ENCODE measurements around the gene VARS1. TPM values are rescaled to one million over a fixed set of nuclear protein-coding genes. Genes with fewer than 3 reads are reported as not detected.

VARS1 gene
- polyA plus RNA-seq, 1 donor from 2014 or later: 83.0 TPM

- no peak within 1 kb of the TSS for H3K4me3 Mint-ChIP-seq
- H3K27ac Mint-ChIP-seq: peak within 1 kb of the TSS in 2 of 3 donors; percentile 35 to 46
Measured at GRCh38 chr6:31762356-31762755, 33.2 kb downstream of the VARS1 start, which contains the start of gene SAPCD1. SAPCD1 (plus strand) TSS chr6:31762656; CDS start chr6:31763055, 399 bp downstream.

GRCh38 chr6:31761343-31761742 is 34.2 kb downstream of the VARS1 start:
- Mint-ChIP-seq H3K36me3 (peaks cover 13% of the 10 kb centered on the region), H3K4me1 (peaks cover 0 to 1% (median 0%) of the 10 kb centered on the region in 3 donors), H3K27me3 (no peaks in the 10 kb centered on the region), H3K27ac (no peak overlapping the region), H3K4me3 (no peak overlapping the region), H3K9me3 (no peaks in the 10 kb centered on the region)

More at GRCh38 chr6:31762356-31762755, 33.2 kb downstream of the VARS1 start, which contains the start of gene SAPCD1:
- Mint-ChIP-seq H3K4me1 (peaks cover 0 to 1% (median 0%) of the 10 kb centered on the region in 3 donors), H3K36me3 (peaks cover 13% of the 10 kb centered on the region), H3K9me3 (no peaks in the 10 kb centered on the region), H3K27me3 (no peaks in the 10 kb centered on the region)

- peaks cover 13% of the 10 kb centered on the region for H3K36me3 Mint-ChIP-seq
- no peak overlapping the region for H3K4me3 Mint-ChIP-seq
- H3K27me3 Mint-ChIP-seq: no peaks in the 10 kb centered on the region
- no peaks in the 10 kb centered on the region for H3K9me3 Mint-ChIP-seq
- H3K27ac Mint-ChIP-seq: no peak overlapping the region
- peaks cover 0 to 1% (median 0%) of the 10 kb centered on the region in 3 donors for H3K4me1 Mint-ChIP-seq
Measured at GRCh38 chr6:31760790-31761189, 34.8 kb downstream of the VARS1 start.

GRCh38 chr6:31758281-31758680 is 37.3 kb downstream of the VARS1 start:
- Mint-ChIP-seq H3K27ac (no peak overlapping the region), H3K9me3 (no peaks in the 10 kb centered on the region), H3K36me3 (peaks cover 15% of the 10 kb centered on the region), H3K4me1 (peaks cover 0 to 1% (median 0%) of the 10 kb centered on the region in 3 donors), H3K27me3 (no peaks in the 10 kb centered on the region), H3K4me3 (no peak overlapping the region)

GRCh38 chr6:31752739-31753319 is 42.7 kb downstream of the VARS1 start:
- no peaks in the 10 kb centered on the region for H3K9me3 Mint-ChIP-seq
- H3K36me3 Mint-ChIP-seq: peaks cover 4% of the 10 kb centered on the region
- no peaks in the 10 kb centered on the region for H3K27me3 Mint-ChIP-seq
- H3K27ac Mint-ChIP-seq: no peak overlapping the region
- no peak overlapping the region for H3K4me3 Mint-ChIP-seq
- peaks cover 0 to under 1% (median 0%) of the 10 kb centered on the region in 3 donors for H3K4me1 Mint-ChIP-seq

GRCh38 chr6:31750411-31751022 is 45.0 kb downstream of the VARS1 start:
- H3K36me3 Mint-ChIP-seq: peaks cover 2% of the 10 kb centered on the region
- H3K27ac Mint-ChIP-seq: no peak overlapping the region
- no peaks in the 10 kb centered on the region for H3K27me3 Mint-ChIP-seq
- no peak overlapping the region for H3K4me3 Mint-ChIP-seq
- H3K9me3 Mint-ChIP-seq: no peaks in the 10 kb centered on the region
- no peaks in the 10 kb centered on the region for H3K4me1 Mint-ChIP-seq

GRCh38 chr6:31749301-31750036 is 46.1 kb downstream of the VARS1 start:
- no peak overlapping the region for H3K27ac Mint-ChIP-seq

More at GRCh38 chr6:31749301-31750036, 46.1 kb downstream of the VARS1 start:
- no peak overlapping the region for H3K4me3 Mint-ChIP-seq
- peaks cover 2% of the 10 kb centered on the region for H3K36me3 Mint-ChIP-seq
- H3K9me3 Mint-ChIP-seq: no peaks in the 10 kb centered on the region
- no peaks in the 10 kb centered on the region for H3K4me1 Mint-ChIP-seq
- H3K27me3 Mint-ChIP-seq: no peaks in the 10 kb centered on the region

Other genes starting within 250 kb of the VARS1 start
- gene ATP6V1G2, start 249.1 kb downstream of the VARS1 start, polyA plus RNA-seq: 0.53 TPM
- 11.5 TPM for gene NFKBIL1, start 248.1 kb downstream of the VARS1 start, polyA plus RNA-seq
- gene LTA, start 223.5 kb downstream of the VARS1 start, polyA plus RNA-seq: 16.3 TPM
- gene TNF, start 220.2 kb downstream of the VARS1 start, polyA plus RNA-seq: 6.4 TPM
- 2,767 TPM for gene LTB, start 213.3 kb downstream of the VARS1 start, polyA plus RNA-seq
- gene LST1, start 209.5 kb downstream of the VARS1 start, polyA plus RNA-seq: 20.5 TPM
- 140 TPM for gene NCR3, start 202.7 kb downstream of the VARS1 start, polyA plus RNA-seq
- 5.6 TPM for gene AIF1, start 180.5 kb downstream of the VARS1 start, polyA plus RNA-seq
- 14.3 TPM for gene PRRC2A, start 175.0 kb downstream of the VARS1 start, polyA plus RNA-seq
- 30.9 TPM for gene BAG6, start 143.1 kb downstream of the VARS1 start, polyA plus RNA-seq
- gene APOM, start 139.9 kb downstream of the VARS1 start, polyA plus RNA-seq: 8.5 TPM
- gene C6orf47, start 135.0 kb downstream of the VARS1 start, polyA plus RNA-seq: 28.1 TPM
- 24.1 TPM for gene GPANK1, start 130.8 kb downstream of the VARS1 start, polyA plus RNA-seq
- 268 TPM for gene CSNK2B, start 129.7 kb downstream of the VARS1 start, polyA plus RNA-seq
- 0.49 TPM for gene LY6G5B, start 125.8 kb downstream of the VARS1 start, polyA plus RNA-seq
- gene LY6G5C, start 114.7 kb downstream of the VARS1 start, polyA plus RNA-seq: 3.2 TPM
- gene ABHD16A, start 92.4 kb downstream of the VARS1 start, polyA plus RNA-seq: 40.1 TPM
- 0.95 TPM for gene LY6G6F, start 88.9 kb downstream of the VARS1 start, polyA plus RNA-seq
- gene LY6G6D, start 80.4 kb downstream of the VARS1 start, polyA plus RNA-seq: not detected
- not detected for gene LY6G6C, start 74.0 kb downstream of the VARS1 start, polyA plus RNA-seq
- gene MPIG6B, start 72.4 kb downstream of the VARS1 start, polyA plus RNA-seq: 1.8 TPM
- 119 TPM for gene DDAH2, start 66.5 kb downstream of the VARS1 start, polyA plus RNA-seq
- 861 TPM for gene CLIC1, start 59.2 kb downstream of the VARS1 start, polyA plus RNA-seq
- gene MSH5, start 55.7 kb downstream of the VARS1 start, polyA plus RNA-seq: 4.2 TPM
- not detected for gene SAPCD1, start 33.1 kb downstream of the VARS1 start, polyA plus RNA-seq
- 2.6 TPM for gene VWA7, start 18.4 kb downstream of the VARS1 start, polyA plus RNA-seq
- 100 TPM for gene LSM2, start 11.2 kb upstream of the VARS1 start, polyA plus RNA-seq
- 1.2 TPM for gene HSPA1L, start 19.5 kb upstream of the VARS1 start, polyA plus RNA-seq
- gene HSPA1A, start 19.8 kb upstream of the VARS1 start, polyA plus RNA-seq: 49.5 TPM
- gene HSPA1B, start 32.0 kb upstream of the VARS1 start, polyA plus RNA-seq: 5.7 TPM
- gene NEU1, start 67.1 kb upstream of the VARS1 start, polyA plus RNA-seq: 25.0 TPM
- gene SLC44A4, start 83.2 kb upstream of the VARS1 start, polyA plus RNA-seq: not detected
- 49.3 TPM for gene EHMT2, start 101.9 kb upstream of the VARS1 start, polyA plus RNA-seq
- not detected for gene ZBTB12, start 106.3 kb upstream of the VARS1 start, polyA plus RNA-seq
- not detected for gene C2, start 132.0 kb upstream of the VARS1 start, polyA plus RNA-seq
- not detected for gene CFB, start 150.3 kb upstream of the VARS1 start, polyA plus RNA-seq
- gene NELFE, start 163.2 kb upstream of the VARS1 start, polyA plus RNA-seq: 51.3 TPM
- 12.7 TPM for gene SKIC2, start 163.4 kb upstream of the VARS1 start, polyA plus RNA-seq
- 16.2 TPM for gene DXO, start 176.4 kb upstream of the VARS1 start, polyA plus RNA-seq
- gene C4A, start 186.3 kb upstream of the VARS1 start, polyA plus RNA-seq: 0.23 TPM
- gene C4B, start 219.0 kb upstream of the VARS1 start, polyA plus RNA-seq: not detected
- not detected for gene CYP21A2, start 242.7 kb upstream of the VARS1 start, polyA plus RNA-seq